ENCODE measurements around the gene LINGO3.

Gene LINGO3

GRCh38 chr19:2268480-2268830 is 39.5 kb downstream of the LINGO3 start:
- H3K4me1 Mint-ChIP-seq, result peaks cover 33% of the 10 kb centered on the region
- no peak for ATAC-seq

GRCh38 chr19:2266183-2266993 is 41.6 kb downstream of the LINGO3 start:
- Mint-ChIP-seq H3K4me3 (no peak overlapping the region), H3K9me3 (no peaks in the 10 kb centered on the region), H3K4me1 (peaks cover 19% of the 10 kb centered on the region), H3K27me3 (no peaks in the 10 kb centered on the region), H3K27ac (peak overlapping the region; percentile 52), H3K36me3 (ENCODE audit: low read depth) (peaks cover 7% of the 10 kb centered on the region)
- DNase-seq (peak; percentile 59), ATAC-seq (peak; percentile 6)

More at GRCh38 chr19:2268480-2268830, 39.5 kb downstream of the LINGO3 start:
- peak overlapping the region; percentile 39 for H3K27ac Mint-ChIP-seq
- no peaks in the 10 kb centered on the region for H3K27me3 Mint-ChIP-seq
- peak overlapping the region; percentile 89 for H3K4me3 Mint-ChIP-seq
- no peaks in the 10 kb centered on the region for H3K9me3 Mint-ChIP-seq
- H3K36me3 Mint-ChIP-seq (ENCODE audit: low read depth), result peaks cover 19% of the 10 kb centered on the region
- no peak for DNase-seq

- Mint-ChIP-seq H3K27me3 (no peaks in the 10 kb centered on the region), H3K9me3 (no peaks in the 10 kb centered on the region), H3K36me3 (ENCODE audit: low read depth) (no peaks in the 10 kb centered on the region), H3K4me3 (no peak overlapping the region), H3K27ac (no peak overlapping the region), H3K4me1 (peaks cover 31% of the 10 kb centered on the region)
- peak; percentile 74 for DNase-seq
- peak; percentile 30 for ATAC-seq
Measured at GRCh38 chr19:2261438-2262172, 46.3 kb downstream of the LINGO3 start.

- no peaks in the 10 kb centered on the region for H3K27me3 Mint-ChIP-seq
- no peaks in the 10 kb centered on the region for H3K9me3 Mint-ChIP-seq
- peaks cover 27% of the 10 kb centered on the region for H3K4me1 Mint-ChIP-seq
- no peak for ATAC-seq
- DNase-seq, result no peak
- no peaks in the 10 kb centered on the region for H3K36me3 Mint-ChIP-seq (ENCODE audit: low read depth)
- no peak overlapping the region for H3K4me3 Mint-ChIP-seq
- H3K27ac Mint-ChIP-seq, result no peak overlapping the region
Measured at GRCh38 chr19:2260341-2260805, 47.6 kb downstream of the LINGO3 start.

GRCh38 chr19:2259336-2259735 is 48.6 kb downstream of the LINGO3 start:
- H3K27ac Mint-ChIP-seq, result no peak overlapping the region

More at GRCh38 chr19:2259336-2259735, 48.6 kb downstream of the LINGO3 start:
- Mint-ChIP-seq H3K9me3 (no peaks in the 10 kb centered on the region), H3K4me1 (peaks cover 28% of the 10 kb centered on the region), H3K36me3 (ENCODE audit: low read depth) (no peaks in the 10 kb centered on the region), H3K27me3 (no peaks in the 10 kb centered on the region), H3K4me3 (no peak overlapping the region)
- no peak for ATAC-seq
- no peak for DNase-seq
